Measurements from ENCODE around the gene ATP8B3.

Gene ATP8B3

GRCh38 chr19:1837222-1837565 is 25.1 kb upstream of the ATP8B3 start:
- in situ Hi-C loops (cut with HindIII; ENCODE audit: low sequenced_read_pairs): no loop called here

GRCh38 chr19:1836458-1837221 is 24.6 kb upstream of the ATP8B3 start:
- in situ Hi-C loops (cut with HindIII; ENCODE audit: low sequenced_read_pairs): no loop called here

- in situ Hi-C loops (cut with HindIII; ENCODE audit: low sequenced_read_pairs): no loop called here
Measured at GRCh38 chr19:1833540-1833939, 21.5 kb upstream of the ATP8B3 start.

DNA sequence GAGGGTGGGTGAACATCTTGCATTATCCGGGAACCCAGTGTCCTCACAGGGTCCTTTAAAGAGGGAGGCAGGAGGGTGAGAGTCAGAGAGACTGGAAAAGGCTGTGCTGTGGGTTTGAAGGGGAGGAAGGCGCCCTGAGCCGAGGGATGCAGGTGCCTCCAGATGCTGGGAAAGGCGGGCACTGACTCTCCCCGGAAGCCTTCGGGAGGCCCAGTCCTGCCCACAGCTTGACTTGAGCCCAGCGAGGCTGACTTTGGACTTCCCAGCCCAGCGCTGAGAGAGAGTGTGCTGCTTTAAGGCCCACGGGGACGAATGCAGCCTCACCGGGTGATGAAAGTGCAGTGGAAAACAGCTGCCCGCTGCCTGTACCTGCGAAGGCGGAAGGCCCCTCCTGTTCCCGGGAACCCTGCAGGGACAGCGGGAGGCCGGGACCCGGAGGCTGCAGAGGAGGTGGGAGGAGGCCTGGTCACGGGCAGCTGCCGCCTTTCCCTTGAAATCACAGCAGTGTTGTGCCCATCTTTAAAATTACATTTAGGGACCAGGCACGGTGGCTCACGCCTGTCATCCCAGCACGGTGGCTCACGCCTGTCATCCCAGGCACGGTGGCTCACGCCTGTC is 20.1 kb upstream of the ATP8B3 start:
- in situ Hi-C loops (cut with HindIII; ENCODE audit: low sequenced_read_pairs): no loop called here

DNA sequence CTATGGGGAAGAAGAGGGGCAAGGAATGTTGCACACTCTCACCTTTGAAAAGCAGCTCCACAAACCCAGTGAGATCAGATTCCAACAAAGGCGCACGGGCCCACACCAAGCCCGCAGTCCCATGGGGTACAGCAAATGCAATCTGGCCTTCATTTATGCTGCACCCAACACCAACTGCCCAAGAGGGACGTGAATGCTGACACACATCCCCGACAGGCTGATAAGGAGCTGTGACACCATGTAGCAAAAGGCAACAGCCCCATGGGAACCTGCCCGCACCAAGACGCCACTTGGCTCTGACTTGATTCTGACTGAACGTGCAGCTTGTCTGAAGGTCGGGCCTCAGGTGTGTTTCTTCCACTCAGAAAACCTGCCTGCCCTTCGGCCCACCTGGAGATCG is 18.9 kb upstream of the ATP8B3 start:
- in situ Hi-C loops (cut with HindIII; ENCODE audit: low sequenced_read_pairs): no loop called here

- in situ Hi-C loops (cut with HindIII; ENCODE audit: low sequenced_read_pairs): no loop called here
Measured at GRCh38 chr19:1830568-1830967, 18.5 kb upstream of the ATP8B3 start.

DNA sequence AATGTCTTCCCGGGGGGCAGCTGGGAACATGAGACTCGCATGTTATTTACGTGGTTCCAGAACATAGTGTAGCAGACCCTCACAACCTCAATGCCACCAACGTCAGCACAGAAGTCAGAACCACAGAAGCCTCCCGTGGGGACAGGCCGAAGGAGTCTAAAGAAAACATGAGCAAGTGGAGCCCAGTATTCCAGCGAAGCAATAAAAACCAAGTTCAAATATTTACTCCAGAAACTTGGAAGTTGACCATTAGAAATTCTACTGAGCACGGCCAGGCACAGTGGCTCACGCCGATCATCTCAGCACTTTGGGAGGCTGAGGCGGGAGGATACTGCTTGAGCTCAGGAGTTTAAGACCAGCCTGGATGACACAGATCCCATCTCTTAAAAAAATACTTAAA is 17.9 kb upstream of the ATP8B3 start:
- in situ Hi-C loops (cut with HindIII; ENCODE audit: low sequenced_read_pairs): no loop called here

DNA sequence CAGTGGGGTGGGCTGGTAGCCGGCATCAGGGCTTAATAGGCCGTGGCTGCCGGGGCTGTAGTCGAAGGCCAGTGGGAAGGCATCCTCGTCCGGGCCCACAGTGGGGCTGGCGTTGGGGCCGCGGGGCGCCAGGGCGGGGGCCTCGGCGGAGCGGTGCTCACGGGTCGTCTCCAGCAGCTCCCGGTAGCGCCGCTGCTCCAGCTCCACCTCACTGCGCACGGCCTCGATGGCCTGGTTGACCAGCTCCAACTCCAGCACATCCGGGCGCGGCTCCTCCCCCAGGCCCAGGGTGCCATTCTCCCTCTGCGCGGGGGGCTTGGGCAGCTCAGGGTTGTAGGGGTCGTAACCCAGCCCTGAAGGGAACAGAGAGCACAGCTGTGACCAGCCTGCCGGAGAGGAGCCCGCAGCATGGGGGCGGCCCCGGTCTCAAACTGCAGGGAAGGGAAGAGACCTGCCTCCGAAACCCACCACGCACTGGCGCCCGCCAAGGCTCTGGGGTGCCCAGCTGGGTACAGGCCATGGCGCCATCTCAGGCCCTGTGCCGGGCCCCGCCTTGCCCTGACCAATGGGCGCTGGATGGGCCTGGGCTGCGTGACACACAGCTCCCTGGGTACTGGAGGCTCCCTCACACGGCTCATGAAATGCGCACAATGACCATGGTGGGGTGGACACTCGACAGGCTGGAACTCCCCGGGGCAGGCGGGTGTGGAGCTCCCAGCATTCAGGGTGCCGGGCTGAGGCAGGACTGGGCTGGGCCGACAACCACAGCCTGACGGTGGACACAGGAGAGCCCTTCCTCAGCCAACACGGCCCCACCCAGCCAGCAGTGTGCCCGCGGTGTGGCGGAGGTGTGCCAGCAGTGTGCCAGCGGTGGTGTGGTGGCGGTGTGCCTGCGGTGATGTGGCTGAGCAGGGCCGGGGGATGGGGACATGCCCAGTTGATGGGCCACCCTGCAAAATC is 16.5 kb upstream of the ATP8B3 start:
- in situ Hi-C loops (cut with HindIII; ENCODE audit: low sequenced_read_pairs): no loop called here

DNA sequence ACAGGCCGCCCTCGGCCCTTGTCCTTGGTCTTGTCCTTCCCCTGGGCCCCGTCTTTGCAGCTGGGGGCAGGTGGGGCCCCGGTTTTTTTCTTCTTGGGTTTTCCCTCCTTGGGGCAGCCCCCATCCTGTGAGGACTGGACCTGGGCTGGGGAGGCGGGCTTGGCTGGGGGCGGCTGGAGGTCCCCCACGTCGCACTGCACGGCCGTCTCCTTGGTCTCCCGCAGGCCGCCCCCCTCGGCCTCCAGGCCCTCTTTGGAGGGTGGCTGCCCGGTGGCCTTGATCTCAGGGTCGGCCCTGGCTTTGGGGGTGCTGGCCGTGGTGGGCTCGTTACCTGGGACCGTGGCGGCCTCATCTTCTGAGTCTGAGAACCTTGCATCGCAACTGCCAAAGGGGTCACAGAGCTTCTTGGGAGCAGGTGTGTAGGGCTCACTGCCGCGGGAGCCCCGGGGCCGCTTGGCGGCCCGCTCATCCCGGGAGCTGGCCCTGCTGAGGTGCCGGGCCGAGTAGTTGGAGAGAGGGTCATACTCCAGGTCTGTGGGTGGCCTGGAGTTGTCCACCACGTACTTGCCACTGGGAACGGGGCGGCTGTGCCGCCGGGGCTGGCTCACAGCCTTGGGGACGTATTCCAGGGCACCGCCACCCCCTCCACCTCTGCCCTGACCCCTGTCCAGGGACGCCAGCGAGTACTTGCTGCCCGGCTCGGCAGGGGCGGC is 15.6 kb upstream of the ATP8B3 start:
- in situ Hi-C loops (cut with HindIII; ENCODE audit: low sequenced_read_pairs): no loop called here

DNA sequence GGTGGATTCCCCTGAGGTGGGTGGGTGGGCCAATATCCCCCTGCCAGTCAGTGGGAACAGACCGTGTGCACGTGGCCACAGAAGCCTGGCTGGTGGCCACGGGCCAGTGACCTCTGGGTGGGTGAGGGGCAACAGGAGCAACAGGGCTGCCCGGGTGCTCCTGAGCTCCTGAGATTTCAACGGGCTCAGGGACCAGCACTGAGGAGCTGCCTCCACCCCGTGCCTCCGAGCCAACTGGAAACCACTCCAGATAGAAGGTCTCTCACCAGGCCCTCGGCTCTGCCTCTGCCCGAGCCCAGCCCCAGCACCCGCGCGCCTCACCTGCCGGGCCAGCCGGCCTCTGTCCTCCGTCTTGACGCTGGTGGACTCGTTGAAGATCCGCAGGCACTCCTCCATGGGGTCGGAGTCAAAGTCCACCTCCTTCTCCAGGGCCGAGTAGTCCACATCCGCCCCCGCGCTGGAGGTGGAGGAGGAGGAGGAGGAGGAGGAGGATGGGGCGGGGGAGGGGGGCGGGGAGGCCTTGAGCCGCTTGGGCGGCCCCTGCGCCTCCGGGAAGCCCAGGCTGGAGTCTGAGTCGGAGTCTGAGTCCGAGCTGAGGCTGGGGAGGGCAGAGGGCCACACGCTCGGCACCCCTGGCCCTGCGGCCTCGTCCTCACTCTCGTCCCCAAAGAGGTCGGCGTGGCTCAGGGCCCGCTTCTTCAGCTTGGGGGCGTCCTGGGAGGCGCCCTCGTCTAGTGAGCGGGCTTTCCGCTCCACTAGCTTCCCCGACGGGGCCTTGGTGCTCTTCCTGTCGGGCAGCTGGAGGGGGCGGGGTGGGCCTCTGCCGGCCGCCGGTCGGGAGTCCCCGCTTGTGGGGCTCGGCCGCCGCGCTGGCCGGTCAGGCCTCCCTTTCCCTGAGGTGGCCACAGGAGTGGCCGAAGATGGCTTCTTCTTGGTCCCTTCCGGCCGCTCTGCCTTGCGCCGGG is 14.8 kb upstream of the ATP8B3 start:
- in situ Hi-C loops (cut with HindIII; ENCODE audit: low sequenced_read_pairs): no loop called here

DNA sequence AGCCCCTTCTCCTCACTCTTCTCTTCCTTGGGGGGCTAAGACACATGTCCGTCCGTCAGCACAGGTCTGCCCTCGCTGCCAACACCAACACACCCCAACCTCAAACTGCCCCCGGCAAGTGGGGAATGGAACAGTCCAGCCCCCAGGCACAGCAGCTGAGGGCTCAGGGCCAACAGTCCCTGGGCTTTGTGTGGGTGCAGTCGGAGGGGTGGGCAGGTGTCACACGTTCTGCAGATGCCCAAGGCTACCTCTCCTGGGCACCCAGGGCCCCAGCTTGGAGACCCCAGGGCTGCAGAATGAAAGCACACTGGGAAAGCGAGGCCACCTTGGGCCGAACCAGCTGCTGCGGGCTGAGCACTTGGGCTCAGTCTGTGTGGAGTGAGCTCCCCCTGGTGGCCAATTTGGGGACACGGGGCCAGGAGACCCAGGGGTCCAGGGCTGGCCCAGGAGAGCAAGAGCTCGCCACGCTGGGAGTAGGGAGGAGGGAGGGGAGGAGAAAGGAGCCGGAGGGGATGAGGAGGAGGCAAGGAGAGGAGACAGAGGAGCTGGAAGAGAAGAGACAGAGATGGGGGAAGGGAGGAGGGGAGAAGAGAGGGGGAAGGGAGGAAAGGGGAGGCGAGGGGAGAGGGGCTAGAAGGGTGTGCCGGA is 14.0 kb upstream of the ATP8B3 start:
- in situ Hi-C loops (cut with HindIII; ENCODE audit: low sequenced_read_pairs): no loop called here

DNA sequence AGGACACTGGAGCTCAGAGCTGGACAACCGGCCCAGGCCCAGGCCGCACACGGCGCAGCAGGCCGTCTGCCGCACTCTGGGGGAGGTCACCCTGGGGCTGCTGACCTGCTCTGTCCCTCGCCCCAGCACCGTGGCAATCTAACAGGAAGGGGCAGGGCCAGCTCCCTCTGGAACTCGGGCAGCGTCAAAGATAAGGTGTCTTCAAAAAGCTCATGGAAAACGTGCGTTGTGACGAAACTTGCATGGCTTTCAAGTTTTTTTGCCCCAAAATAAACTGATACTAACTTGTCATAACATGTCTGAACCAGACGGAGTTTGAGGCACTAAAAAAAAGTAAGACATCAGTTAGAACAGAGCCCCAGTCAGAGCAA is 12.2 kb upstream of the ATP8B3 start:
- in situ Hi-C loops (cut with HindIII; ENCODE audit: low sequenced_read_pairs): no loop called here

GRCh38 chr19:1823539-1824251 is 11.6 kb upstream of the ATP8B3 start:
- in situ Hi-C loops (cut with HindIII; ENCODE audit: low sequenced_read_pairs): no loop called here

DNA sequence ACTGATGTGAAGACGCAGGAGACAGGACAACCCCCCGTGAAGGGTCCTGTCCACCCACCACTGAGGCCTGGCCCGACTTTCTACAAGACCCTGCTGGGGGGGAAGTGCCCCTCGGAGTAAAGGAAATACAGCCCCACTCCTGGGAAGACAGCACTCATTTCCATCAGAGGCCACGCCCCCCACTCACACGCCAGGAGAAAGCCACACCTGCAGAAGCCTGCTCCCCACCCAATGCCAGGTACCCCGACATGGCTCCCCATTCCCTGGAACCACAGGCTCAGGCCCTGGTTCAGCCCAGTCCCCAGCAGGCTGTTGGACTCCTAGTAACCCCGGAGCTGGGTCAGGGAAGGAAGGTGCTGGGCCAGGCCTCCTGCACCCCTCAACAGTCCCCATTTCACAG is 10.9 kb upstream of the ATP8B3 start:
- in situ Hi-C loops (cut with HindIII; ENCODE audit: low sequenced_read_pairs): no loop called here

- in situ Hi-C loops (cut with HindIII; ENCODE audit: low sequenced_read_pairs): no loop called here
Measured at GRCh38 chr19:1822210-1822609, 10.1 kb upstream of the ATP8B3 start.

GRCh38 chr19:1819341-1820255 is 7.5 kb upstream of the ATP8B3 start:
- in situ Hi-C loops (cut with HindIII; ENCODE audit: low sequenced_read_pairs): no loop called here

GRCh38 chr19:1818549-1819195 is 6.6 kb upstream of the ATP8B3 start:
- in situ Hi-C loops (cut with HindIII; ENCODE audit: low sequenced_read_pairs): no loop called here
